HG03469 (cell line): ENCODE data around the gene CRHR2.
"Not testable (repeated sequence)": the region's sequence is repeated elsewhere in the genome, so short reads cannot be mapped to it uniquely, and the experiment has no call there.

ENCODE experiments used
- ATAC-seq: cut with Tn5 transposase; IDR thresholded peaks from one replicate; pipeline ENCODE4 v1.9.1; 2021; ENCODE audit warnings: mild to moderate bottlenecking, moderate library complexity, moderate number of reproducible peaks; ENCODE audit not compliant: unreplicated experiment

CRHR2 gene

DNA sequence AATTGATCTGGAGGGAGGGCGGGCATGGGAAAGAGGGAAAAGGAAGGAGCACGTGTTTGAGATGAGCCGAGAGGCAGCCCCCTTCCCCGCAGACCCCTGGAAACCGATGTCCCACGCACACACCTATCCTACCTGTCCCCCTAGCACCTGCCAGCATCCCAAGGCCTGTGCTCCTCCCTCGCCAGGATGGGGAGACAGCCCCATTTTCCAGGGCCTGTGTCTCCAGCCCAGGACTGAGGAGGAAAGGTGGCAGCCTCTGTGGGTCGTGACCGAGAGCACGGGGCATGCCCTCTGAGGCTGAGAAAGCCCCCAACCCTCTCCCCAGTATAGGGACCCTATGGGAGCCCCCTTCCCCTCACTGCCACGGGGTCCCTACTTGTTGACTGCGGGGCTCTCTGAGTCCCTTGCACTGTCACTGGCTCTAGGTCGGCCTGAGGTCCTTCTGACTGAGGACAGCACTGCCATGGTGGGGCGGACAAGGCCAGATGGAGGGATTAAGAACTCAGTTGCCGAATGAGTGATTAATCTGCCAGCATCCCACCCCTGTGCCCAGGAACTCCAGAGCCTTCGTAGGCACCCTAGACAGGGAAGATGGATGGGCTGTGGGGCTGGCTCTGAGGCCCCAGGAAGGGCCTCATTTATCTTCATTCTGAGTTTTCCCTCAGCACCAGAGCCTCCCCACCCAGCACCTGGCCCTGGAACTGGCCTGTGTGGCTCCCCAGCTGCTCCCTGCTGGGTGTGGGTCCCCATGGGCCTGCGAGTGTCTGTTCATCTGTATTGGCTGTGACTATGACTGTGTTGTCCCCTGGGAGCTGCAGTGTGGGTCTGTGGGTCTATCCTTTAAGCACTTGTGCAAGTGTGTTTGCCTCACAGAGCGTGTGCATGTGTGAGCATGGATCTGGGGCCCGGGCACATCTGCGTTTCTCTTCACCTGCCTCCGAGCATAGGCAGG lies 26.0 kb downstream of the CRHR2 start:
- no peak for ATAC-seq

DNA sequence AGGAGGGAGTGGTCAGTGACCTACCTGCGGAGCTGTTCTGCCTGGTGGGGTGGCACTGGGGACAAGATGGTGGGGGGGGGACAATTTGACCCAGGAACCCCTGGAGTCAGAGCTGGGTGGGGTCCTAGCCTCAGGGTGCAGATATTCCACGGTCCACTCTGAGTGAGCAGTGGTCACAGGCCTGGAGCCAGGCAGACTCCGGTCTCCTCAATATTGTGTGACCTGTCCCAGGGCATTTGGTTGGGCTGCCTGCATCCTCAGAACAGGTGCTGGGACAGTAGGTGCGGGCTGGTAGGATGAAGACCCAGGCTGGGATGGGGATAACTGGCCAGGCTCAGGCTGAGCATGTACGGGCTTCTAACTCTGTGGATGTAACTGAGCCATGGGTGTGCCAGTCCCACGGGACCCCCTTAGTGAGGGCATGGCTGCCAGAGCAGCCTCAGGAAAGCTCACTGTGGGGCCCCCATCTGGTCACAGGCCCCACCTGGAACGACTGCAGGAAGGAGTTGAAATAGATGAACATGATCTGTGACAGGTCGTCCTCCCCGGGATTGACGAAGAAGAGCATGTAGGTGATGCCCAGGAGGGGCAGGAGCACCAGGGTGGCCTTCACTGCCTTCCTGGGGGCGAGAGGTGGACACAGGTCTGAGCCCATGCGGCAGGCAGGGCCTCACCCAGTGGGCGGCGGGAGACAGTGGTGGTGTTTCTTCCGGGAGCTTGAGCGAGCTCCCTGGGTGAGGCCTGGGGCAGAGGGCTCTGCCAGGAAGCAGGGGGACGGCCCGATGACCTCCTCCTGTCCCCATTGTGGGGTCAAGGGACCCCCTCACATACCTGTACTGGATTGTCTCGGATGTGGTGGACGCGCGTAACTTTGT lies 26.9 kb downstream of the CRHR2 start:
- no peak for ATAC-seq

DNA sequence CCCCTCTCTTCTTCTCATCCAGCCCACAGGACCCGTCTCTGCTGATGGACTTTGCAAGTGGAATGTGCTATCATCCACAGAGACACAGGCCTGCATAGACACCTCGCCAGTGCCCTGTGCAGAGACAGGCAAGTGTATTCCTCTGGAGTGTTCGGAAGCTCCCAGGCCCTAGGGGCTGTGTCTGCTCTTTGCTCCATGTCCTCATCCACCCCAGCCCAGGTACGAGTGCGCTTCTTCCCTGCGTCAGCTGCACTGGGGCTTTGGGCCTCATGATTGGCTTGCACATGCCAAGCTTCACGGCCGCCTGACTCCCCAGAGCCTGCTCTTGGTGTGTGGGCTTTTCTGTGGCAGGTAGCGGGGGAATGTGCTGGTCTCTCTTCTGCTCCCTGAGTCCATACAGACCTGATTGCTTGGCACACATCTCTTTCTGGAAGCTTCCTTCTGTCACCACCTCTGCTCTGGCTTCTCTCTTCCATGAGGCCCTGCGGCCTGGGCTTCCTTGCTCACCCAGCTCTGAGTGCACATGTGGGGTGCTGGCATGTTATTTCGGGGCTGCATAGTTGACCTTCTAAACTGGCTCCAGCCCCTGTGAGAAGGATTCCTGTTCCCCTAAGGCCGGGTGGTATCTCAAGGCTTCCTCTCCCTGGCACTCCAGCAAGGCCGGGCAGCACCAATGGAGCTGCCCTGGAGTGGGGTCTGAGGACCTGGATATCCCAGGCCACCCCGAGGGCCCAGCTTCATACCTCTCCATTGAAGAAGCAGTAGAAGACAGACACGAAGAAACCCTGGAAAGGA lies 27.8 kb downstream of the CRHR2 start:
- no peak for ATAC-seq

DNA sequence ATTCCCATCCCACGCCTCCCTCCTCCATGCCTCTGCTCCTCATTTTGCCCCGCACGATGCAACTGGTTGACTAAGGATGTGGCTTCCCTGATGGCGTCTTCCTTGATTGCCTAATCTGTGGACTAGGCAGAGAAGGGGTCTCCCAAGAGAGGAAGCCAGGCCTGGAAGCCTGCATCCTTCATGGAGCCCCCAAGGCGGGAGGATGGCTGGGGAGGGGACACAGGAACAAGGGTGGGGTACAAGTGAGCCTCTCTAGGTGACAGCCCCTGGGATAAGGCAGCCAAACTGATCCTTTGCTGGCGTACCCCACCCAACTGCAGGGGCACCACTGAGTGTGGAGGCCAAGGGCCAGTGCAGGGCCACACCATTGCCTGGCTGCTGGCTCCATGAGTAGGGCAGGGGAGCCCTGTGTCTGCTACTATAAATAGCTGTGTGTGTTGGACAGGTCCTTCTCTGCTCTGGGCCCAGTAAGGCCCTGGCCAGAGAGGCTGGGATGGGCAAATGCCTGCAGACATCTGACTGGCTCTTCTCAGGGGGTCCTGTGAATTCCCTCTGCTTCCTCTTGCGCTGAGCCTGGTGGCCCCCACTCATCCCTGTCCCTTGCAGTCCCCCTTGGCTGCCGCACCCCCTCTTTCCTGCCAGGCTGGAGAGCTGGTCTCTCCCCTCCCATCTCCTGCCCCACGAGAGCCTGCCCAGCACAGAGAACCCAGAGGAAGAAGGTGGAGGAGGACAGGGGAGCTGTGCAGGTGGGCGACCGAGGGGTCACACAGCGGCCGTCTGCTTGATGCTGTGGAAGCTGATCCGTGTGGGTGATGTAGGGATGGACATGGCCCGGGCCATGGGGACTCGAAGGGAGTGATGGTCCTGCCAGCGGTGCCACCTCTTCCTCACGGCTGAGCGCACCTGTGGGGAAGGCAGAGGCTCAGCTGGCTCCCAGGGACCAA lies 29.3 kb downstream of the CRHR2 start:
- no peak for ATAC-seq

DNA sequence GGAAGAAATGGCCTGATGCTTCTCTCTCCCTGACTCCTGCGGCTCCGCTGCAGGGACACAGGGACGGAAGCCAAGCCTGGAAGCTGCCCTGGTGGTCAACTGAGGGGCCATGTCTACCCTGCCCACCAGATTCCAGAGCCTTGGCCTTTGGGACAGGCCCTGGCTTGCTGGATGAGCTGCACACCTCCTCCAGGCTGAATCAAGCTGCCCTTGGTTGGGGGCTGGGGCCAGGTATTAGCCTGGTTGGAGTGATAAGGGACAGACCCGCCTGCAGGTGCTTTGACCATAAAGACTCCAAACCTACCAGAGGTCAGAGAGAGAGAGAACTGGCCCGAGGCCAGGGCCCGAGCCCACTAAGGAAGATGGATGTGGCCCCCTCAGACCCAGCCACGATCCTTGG lies 30.1 kb downstream of the CRHR2 start:
- ATAC-seq: no peak

DNA sequence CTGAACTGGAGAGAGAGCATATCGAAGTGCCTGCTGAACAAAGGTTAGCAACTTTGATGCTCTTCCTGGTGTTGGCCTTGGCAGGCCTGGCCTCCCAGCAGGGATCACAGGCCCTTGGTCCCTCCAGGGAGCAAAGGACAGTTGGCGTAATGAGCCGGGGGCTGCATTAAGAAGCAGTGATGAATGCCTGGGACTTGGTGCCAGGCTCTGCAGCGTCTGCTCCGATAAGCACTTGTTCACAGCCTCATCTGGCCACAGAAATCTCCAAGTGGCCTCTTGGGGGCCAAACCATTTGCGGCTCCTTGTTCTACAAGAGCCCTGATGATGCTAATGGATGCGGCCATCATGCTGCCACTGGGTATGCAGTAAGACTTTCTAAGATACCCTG lies 31.8 kb downstream of the CRHR2 start:
- no peak for ATAC-seq

DNA sequence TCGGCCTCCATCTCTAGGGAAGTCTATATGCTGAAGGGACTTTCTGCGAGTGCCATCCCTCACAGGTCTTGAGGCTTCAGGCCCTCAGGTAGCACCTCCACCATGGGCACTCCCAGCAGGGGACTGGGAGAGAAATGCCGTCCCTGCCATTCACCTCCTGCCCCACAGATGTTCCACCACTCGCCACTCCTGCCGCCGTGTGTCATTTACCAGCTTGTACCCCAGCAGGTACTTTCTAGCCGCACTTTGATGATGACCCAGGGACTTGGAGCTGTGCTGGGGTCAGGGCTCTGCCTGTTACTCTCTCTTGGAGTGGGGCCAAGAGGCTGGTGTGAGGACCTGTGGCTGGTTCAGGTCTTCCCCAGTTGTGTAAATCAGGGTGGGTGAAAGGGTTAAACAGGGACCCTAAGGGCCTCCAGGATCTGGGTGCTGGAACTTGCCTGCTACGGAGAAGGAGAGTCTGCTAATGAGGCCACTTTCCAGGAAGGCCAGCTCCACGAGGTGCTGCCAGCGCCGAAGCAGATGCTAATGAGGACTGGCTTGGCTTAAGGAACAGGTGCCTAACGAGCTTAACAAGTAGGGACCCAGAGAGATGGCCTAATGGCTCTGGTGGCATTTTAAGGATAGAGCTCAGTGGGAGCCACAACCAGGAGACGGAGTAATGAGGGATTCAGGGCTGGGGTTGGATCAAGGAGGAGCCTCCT lies 32.4 kb downstream of the CRHR2 start:
- ATAC-seq: no peak

DNA sequence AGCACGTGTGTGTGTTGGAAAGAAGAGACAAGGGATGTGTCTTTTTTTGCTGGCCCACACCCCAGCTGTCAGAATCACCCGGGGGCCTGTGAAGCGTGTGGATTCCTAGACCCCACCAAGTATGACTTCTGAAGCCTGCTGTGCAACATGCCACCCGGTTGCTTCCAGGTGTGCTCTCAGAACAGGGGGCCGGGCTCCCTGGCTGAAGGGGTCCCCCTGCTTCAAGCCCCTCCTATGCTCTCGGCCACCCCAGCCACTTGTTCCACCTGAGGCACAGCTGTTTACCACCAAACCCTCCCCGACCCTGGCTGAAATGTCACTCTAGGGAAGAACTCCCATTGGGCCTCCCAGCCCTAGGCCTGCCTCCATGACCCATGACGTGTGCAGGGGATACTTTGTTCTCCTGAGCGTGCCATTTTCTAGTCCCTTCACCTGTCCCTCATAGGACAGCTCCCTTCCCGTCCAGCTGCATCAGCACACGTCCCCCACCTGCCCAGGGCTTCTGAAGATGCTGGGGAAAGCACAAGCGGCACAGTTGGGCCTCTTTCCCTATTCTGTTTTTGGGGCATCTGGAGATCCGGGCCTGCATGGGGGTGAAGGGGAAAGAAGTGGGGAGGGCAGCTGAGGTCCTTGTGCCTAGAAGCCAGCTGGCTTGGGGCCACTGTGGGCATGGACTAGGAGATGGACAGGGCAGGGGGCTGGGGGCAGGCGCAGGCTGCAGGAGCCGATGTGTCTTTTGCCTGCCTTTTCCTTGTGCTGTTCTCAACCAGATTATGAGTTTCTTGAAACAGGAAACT lies 33.3 kb downstream of the CRHR2 start:
- ATAC-seq: no peak

DNA sequence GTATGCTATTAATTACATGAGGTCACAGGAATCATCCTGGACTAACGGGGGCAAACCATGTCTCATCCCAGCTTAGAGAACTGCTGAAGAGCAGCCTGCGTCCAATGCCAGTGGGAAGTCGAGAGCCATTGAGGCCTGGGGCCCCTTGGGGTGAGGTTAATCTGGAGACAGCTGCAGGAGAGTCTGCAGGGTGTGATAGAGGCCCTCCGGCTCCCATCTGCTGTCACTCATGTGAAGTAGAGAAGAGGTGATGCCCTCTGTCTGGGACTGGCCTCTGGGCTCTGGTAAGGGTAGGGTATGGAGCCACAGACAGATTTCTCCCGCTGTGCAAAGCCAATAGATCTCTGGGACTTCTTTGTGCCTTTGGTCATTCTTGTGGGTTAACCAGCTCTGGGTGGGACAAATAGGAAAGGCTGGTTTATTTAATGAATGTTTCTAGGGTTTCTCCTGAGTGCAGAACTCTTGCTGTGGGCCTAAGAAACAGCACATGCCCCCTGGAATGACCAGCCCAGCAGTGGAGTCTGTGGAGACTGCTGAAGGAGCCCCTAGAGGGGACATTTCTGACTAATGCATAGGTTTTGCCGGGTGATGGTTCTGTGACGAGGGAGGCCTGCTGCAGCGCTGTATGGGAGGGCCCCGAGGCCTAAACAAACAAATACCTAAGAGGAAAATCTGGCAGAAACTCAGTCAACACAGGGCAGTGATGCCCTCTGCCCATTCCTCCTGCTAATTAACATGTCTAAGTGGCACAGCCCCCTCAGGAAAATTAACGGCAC lies 34.5 kb downstream of the CRHR2 start:
- ATAC-seq: no peak

DNA sequence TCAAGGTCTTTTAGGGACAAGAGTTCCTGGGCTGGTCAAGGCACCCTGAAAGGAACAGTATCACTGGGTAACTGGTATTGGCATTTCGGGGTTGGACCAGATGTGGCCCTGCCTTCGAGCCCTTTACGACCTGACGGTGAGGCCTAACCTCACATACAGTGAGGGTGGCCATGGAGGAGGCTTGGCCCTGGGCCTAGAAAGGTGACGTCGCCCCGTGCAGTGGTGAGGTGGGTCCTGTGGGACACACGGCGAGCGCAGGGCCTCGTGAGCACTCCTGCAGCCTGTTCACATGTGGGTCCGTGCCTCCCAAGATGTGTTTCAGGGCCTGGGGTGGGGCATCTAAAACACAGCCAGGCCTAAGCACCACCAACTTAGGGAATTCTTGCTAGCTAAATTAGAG lies 36.1 kb downstream of the CRHR2 start:
- no peak for ATAC-seq

DNA sequence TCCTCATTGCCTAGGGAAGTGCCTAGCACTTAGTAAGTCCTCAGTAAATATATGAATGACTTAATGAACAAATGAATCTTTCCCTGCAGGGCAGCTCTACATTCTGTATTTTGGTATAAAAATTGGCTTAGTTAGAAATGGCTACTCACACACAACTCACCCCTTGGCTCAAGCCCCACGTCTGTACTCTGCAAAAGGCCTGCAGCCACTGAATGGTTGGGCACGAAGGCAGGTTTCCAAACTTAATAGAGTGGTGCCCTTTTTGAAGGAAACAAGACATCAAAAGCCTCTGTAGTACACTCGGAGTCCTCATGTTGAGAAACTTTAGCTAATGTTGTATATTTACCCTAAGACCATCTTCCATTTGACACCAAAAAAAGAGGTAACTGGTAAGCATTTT lies 36.6 kb downstream of the CRHR2 start:
- ATAC-seq: no peak

DNA sequence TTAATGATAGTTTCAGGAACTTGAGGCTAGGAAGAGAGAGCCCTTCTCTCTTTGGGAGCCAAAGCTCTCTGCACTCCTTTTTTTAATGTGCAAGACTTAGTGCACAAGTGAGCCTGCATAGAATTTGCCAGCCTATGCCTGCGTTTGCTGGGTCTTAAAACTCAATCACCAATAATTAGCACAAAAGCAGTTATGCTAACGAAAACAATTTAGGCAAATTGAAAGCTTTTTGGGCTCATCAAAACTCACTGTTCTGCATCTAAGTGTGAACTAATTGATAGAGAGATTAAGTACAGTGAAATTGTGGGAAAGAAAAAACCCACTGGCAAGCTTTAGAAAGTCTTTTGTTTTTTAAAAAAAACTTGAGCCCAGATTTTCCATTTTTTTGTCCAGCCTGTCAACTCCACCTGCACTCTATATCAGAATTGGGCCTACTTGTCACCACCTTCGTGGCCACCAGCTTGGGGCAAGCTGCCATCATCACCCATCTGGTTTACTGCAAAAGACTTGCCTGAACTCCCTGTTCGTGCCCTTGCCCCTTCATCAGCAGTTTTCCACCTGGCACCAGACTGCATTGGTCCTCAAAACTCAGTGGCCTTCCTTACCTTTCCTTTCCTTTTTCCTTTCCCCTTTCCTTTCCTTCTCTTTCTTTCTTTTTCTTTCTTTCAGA lies 37.8 kb downstream of the CRHR2 start:
- no peak for ATAC-seq

DNA sequence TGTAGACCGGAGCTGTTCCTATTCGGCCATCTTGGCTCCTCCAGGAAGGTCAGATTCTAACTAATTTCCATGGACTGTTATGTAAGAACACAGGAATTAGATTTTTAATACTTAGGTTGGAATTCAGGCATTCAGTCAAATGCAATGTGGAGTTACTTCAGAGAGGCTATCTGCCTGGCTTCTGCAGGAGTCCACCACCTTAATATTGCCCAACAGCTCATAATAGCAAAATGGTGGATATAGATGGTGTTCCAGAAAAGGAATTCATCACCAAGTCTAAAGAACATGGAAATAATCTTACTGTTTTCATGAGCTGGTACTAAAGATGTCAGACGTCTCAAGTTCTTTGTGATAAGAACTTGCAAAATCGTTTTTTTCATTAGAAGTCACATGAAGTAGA lies 39.5 kb downstream of the CRHR2 start:
- no peak for ATAC-seq

DNA sequence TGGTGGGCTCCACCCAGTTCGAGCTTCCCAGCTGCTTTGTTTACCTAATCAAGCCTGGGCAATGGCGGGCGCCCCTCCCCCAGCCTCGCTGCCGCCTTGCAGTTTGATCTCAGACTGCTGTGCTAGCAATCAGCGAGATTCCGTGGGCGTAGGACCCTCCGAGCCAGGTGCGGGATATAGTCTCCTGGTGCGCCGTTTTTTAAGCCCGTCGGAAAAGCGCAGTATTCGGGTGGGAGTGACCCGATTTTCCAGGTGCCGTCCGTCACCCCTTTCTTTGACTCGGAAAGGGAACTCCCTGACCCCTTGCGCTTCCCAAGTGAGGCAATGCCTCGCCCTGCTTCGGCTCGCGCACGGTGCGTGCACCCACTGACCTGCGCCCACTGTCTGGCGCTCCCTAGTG lies 39.9 kb downstream of the CRHR2 start:
- not testable (repeated sequence) for ATAC-seq

DNA sequence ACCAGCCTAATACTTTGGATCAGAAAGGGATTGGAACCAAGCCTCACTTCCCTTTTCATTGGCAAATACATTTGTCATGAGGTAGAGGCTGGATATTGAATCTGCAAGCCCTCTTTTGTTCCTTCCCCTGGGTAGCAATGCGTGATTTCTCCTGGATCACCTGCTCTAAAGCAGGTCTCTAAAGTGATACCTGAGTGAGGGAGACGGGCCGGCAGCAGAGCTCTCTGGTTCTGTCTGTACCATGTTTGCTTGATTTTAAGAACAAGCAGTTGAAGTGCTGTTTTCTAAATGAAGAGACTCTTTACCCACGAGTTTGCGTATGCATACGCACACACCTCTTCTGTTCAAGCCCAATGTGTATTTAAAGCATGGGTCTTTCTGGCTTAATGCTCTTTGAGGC lies 46.5 kb downstream of the CRHR2 start:
- no peak for ATAC-seq

DNA sequence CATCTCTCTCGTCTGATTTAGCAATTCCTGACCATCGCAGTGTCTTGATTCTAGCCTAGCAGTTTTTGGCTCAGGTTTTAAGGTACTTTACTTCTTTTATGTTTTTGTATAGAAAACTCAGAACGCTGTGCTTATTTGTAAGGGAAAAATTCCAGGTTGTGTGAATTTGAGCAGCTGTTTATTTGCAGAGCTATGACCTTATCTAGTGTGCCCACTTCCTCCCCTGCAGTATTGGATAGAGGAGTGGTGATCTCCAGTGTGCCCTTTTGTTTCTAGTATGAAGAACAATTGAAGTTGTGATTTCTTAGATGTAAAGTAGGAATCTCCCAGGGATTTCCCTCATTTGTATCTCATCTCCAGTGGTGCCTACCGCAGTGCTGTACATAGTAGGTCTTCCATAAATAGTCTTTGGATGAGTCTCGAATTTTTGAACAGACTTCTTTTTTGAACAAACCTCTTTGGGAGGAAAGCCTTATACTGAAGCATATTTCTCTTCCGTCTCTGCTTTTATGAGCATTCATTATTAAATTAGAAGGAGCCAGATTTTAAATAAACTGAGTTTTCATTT lies 47.5 kb downstream of the CRHR2 start:
- ATAC-seq: no peak

DNA sequence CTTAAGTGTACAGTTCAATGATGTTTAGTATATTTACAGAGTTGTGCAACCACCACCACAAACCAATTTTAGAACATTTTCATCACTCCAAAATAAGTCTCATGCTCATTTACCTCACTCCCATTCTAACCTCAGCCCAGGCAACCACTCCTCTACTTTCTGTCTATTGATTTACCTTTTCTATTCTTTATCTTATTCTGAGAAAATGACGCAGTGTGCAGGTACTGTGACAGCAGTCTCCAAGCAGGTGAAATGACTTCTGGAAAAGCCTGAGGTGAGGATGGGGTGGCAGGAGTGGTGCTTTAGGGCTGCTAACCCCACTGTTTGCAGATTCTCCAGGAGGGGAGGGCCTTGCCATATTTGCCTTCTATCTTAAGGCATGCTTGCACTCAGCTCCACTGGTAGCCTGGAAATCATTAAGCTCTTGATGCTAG lies 48.0 kb downstream of the CRHR2 start:
- no peak for ATAC-seq
